Measurements from ENCODE around the gene CCDC188. TPM values are rescaled to one million over a fixed set of nuclear protein-coding genes. Genes with fewer than 3 reads are reported as not detected.

CCDC188 gene
- total and polyA plus RNA-seq, 2 of the 4 experiments (the other 2 are of a cell fraction): 0.10 TPM; not detected in 1

DNA sequence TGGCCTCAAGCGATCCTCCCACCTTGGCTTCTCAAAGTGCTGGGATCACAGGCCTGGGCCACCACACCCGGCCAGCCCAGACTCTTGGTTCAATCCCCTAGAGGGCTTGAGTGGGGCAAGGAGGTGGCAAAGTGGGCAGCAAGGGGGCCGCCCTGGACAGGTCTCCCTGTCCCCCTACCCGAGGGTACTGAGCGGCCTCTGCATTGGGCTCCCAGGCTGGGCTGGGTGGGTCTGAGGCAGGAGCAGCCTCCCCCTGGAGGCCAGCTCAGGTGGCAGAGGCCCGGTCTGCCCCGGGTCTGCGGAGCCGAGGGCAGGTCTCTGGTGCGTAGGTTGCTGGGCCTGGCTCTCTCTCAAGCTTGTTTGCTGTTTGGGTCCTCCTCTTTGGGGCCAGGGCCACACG is 22.4 kb upstream of the CCDC188 start:
- Histone ChIP-seq H3K27me3 (ENCODE audit: control insufficient read depth, insufficient read depth, low read length) (peaks cover 33% of the 10 kb centered on the region), H3K23ac (ENCODE audit: low read depth, low read length) (no peak overlapping the region), H2AK9ac (replicated peaks; ENCODE audit: low read depth, low read length, poor library complexity) (no peak overlapping the region), H2BK20ac (ENCODE audit: low read depth, low read length) (no peak overlapping the region), H4K8ac (ENCODE audit: low read depth in 2 of 2, low read length in 2 of 2) (no peak overlapping the region), H3K9ac (ENCODE audit: low read depth, low read length) (no peak overlapping the region), H3K56ac (ENCODE audit: extremely low read depth, insufficient read depth, low read length) (no peak overlapping the region), H4K5ac (ENCODE audit: low read depth, low read length) (no peak overlapping the region), H3K14ac (replicated peaks; ENCODE audit: low read depth, low read length) (no peak overlapping the region), H3K79me1 (ENCODE audit: low read depth in 1 of 2, low read length in 2 of 2) (no peaks in the 10 kb centered on the region), H3K18ac (ENCODE audit: low read depth, low read length) (no peak overlapping the region), H3K27ac (ENCODE audit: insufficient read depth, low read length) (no peak overlapping the region), H3K9me1 (ENCODE audit: insufficient read depth, low read length) (no peaks in the 10 kb centered on the region), H3K4ac (ENCODE audit: low read depth, low read length) (no peak overlapping the region), H2BK15ac (ENCODE audit: low read depth, low read length) (no peak overlapping the region), H3K4me3 (ENCODE audit: insufficient read depth, low read depth, low read length) (no peak overlapping the region), H3K4me1 (ENCODE audit: control insufficient read depth, insufficient read depth, low read length) (no peaks in the 10 kb centered on the region), H4K91ac (ENCODE audit: insufficient read depth, low read depth, low read length) (no peak overlapping the region), H3K9me3 (ENCODE audit: control insufficient read depth, insufficient read depth, low read length) (no peaks in the 10 kb centered on the region), H3K36me3 (ENCODE audit: control insufficient read depth, insufficient read depth, low read length) (no peaks in the 10 kb centered on the region), H2BK120ac (ENCODE audit: low read depth, low read length) (no peak overlapping the region), H2AK5ac (ENCODE audit: low read depth, low read length) (no peak overlapping the region), H3K4me2 (ENCODE audit: low read depth, low read length) (no peak overlapping the region), H2AFZ (replicated peaks; ENCODE audit: low read length, poor library complexity) (no peak overlapping the region), H2BK5ac (ENCODE audit: low read depth, low read length, poor library complexity, severe bottlenecking) (no peak overlapping the region), H4K20me1 (ENCODE audit: insufficient read depth, low read length) (no peaks in the 10 kb centered on the region)
- dilution Hi-C loops (cut with HindIII; ENCODE audit: low sequenced_read_pairs, unreplicated experiment): no loop called here
- no TSS peak for BruUV-seq (replicated peaks)
- TF ChIP-seq, protein P1, sequence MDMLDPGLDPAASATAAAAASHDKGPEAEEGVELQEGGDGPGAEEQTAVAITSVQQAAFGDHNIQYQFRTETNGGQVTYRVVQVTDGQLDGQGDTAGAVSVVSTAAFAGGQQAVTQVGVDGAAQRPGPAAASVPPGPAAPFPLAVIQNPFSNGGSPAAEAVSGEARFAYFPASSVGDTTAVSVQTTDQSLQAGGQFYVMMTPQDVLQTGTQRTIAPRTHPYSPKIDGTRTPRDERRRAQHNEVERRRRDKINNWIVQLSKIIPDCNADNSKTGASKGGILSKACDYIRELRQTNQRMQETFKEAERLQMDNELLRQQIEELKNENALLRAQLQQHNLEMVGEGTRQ (IDR thresholded peaks at IDR 0.05; ENCODE audit: low read depth, low read length): no peak
- TF ChIP-seq MXI1 (IDR thresholded peaks at IDR 0.05; ENCODE audit: borderline replicate concordance, low read depth, low read length) (no peak), SMC3 (IDR thresholded peaks at IDR 0.05; ENCODE audit: low read depth, low read length) (no peak), MAZ (IDR thresholded peaks at IDR 0.05; ENCODE audit: borderline replicate concordance, low read depth, low read length) (no peak), NFE2L2 (IDR thresholded peaks at IDR 0.05; ENCODE audit: low read depth, low read length) (no peak), CEBPB (IDR thresholded peaks at IDR 0.05; ENCODE audit: low read depth, low read length) (no peak), MAFK (IDR thresholded peaks at IDR 0.05; ENCODE audit: low read depth, low read length) (no peak), RFX5 (IDR thresholded peaks at IDR 0.05; ENCODE audit: low read depth, low read length) (no peak), FOS (IDR thresholded peaks at IDR 0.05; ENCODE audit: low read depth, low read length) (no peak), CHD1 (IDR thresholded peaks at IDR 0.05; ENCODE audit: low read depth, low read length) (no peak), POLR2A (IDR thresholded peaks at IDR 0.05; ENCODE audit: low read depth, low read length) (no peak), BHLHE40 (IDR thresholded peaks at IDR 0.05; ENCODE audit: low read depth, low read length) (no peak)
- TF ChIP-seq, protein P2, sequence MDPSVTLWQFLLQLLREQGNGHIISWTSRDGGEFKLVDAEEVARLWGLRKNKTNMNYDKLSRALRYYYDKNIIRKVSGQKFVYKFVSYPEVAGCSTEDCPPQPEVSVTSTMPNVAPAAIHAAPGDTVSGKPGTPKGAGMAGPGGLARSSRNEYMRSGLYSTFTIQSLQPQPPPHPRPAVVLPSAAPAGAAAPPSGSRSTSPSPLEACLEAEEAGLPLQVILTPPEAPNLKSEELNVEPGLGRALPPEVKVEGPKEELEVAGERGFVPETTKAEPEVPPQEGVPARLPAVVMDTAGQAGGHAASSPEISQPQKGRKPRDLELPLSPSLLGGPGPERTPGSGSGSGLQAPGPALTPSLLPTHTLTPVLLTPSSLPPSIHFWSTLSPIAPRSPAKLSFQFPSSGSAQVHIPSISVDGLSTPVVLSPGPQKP (IDR thresholded peaks at IDR 0.05; ENCODE audit: borderline replicate concordance, low read depth, low read length): no peak
- TF ChIP-seq, protein P3, sequence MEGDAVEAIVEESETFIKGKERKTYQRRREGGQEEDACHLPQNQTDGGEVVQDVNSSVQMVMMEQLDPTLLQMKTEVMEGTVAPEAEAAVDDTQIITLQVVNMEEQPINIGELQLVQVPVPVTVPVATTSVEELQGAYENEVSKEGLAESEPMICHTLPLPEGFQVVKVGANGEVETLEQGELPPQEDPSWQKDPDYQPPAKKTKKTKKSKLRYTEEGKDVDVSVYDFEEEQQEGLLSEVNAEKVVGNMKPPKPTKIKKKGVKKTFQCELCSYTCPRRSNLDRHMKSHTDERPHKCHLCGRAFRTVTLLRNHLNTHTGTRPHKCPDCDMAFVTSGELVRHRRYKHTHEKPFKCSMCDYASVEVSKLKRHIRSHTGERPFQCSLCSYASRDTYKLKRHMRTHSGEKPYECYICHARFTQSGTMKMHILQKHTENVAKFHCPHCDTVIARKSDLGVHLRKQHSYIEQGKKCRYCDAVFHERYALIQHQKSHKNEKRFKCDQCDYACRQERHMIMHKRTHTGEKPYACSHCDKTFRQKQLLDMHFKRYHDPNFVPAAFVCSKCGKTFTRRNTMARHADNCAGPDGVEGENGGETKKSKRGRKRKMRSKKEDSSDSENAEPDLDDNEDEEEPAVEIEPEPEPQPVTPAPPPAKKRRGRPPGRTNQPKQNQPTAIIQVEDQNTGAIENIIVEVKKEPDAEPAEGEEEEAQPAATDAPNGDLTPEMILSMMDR (conservative IDR thresholded peaks at IDR 0.05; ENCODE audit: low read depth, low read length): no peak
- intact Hi-C loops (cut with micrococcal nuclease): no loop called here
- 74% methylated on average over 4 of the region's 11 CpGs; no CpG with 5 or more reads in 1 of the 2 experiments for WGBS, 2 experiments (ENCODE audit: extremely low coverage in 2 of 2, insufficient read length in 1 of 2)
- POLR2A ChIA-PET (ENCODE audit: unreplicated experiment): no interaction called here
- DNase-seq: no peak
- CTCF ChIA-PET: no interaction called here
- in situ Hi-C loops (cut with MboI; ENCODE audit: low sequenced_read_pairs): loop anchor here (5.0 kb wide), 1 partner anchor 104 kb away; no protein-coding TSS in a partner anchor
- ATAC-seq (ENCODE audit: low read depth): no peak
